Smooth muscle cell (in vitro differentiated cells): ENCODE measurements around the gene FOSL1. TPM values are rescaled to one million over a fixed set of nuclear protein-coding genes. Genes with fewer than 3 reads are reported as not detected.

Experiments
- DNase-seq: peaks from one replicate; lab custom pipeline; 2025; ENCODE audit not compliant: unreplicated experiment; lab: John Stamatoyannopoulos, UW
- H2AFZ ChIP-seq: fragments of 200-600 bp; sonication (generic); 2 replicates; pipeline ENCODE4 v1.6.0; 2016; ENCODE audit warnings: antibody characterized with exemption, low read depth, mild to moderate bottlenecking
- H3F3A ChIP-seq: fragments of 200-600 bp; sonication (generic); 2 replicates; pipeline ENCODE4 v1.6.0; 2017; ENCODE audit warnings: antibody characterized with exemption, low read depth
- H3K27ac ChIP-seq: fragments of 200-600 bp; sonication (generic); 2 replicates; pipeline ENCODE4 v1.5.1; 2016; ENCODE audit warnings: low read depth, mild to moderate bottlenecking
- H3K27me3 ChIP-seq: fragments of 200-600 bp; sonication (generic); 2 replicates; pipeline ENCODE4 v1.6.1; 2016; ENCODE audit warnings: low read depth, mild to moderate bottlenecking
- H3K36me3 ChIP-seq: fragments of 200-600 bp; sonication (generic); 2 replicates; pipeline ENCODE4 v1.5.1; 2016; ENCODE audit warnings: low read depth
- H3K4me1 ChIP-seq: fragments of 200-600 bp; sonication (generic); 2 replicates; pipeline ENCODE4 v1.5.1; 2016; ENCODE audit warnings: low read depth
- H3K4me2 ChIP-seq: fragments of 200-600 bp; sonication (generic); 2 replicates; pipeline ENCODE4 v1.6.0; 2016; ENCODE audit warnings: mild to moderate bottlenecking
- H3K4me3 ChIP-seq: fragments of 200-600 bp; sonication (generic); 2 replicates; pipeline ENCODE4 v1.5.1; 2016; ENCODE audit warnings: mild to moderate bottlenecking
- H3K79me2 ChIP-seq: fragments of 200-600 bp; sonication (generic); 2 replicates; pipeline ENCODE4 v1.6.0; 2016; ENCODE audit warnings: low read depth, mild to moderate bottlenecking
- H3K9ac ChIP-seq: fragments of 200-600 bp; sonication (generic); 2 replicates; pipeline ENCODE4 v1.6.0; 2016; ENCODE audit warnings: low read depth
- H3K9me3 ChIP-seq: fragments of 200-600 bp; sonication (generic); replicated peaks from 2 replicates; pipeline ENCODE4 v1.5.1; 2016; ENCODE audit warnings: low read depth
- H4K20me1 ChIP-seq: fragments of 200-600 bp; sonication (generic); 2 replicates; pipeline ENCODE4 v1.6.0; 2016; ENCODE audit warnings: low read depth
- WGBS: methylation state at CpG from one replicate; pipeline ENCODE4 v1.1.7; 2016; ENCODE audit warnings: low lambda C conversion rate; 5-methylcytosine and 5-hydroxymethylcytosine counted together
- polyA plus RNA-seq: library from polyadenylated mRNA; unstranded; fragments of >200 nt; fragmentation: Nextera tagmentation; extraction: Ambion mirVana; gene quantifications from 2 replicates; pipeline ENCODE4 v1.2.1, GENCODE V29; 2016
- total RNA-seq: library from RNA; depleted of rRNA; stranded (reverse); fragments of >200 nt; gene quantifications from 2 replicates; pipeline ENCODE4 v1.2.3, GENCODE V29; 2014
- TF ChIP-seq, protein P1 (sequence below): fragments of 200-600 bp; sonication (generic); IDR thresholded peaks from 2 replicates; pipeline ENCODE4 v1.5.1; 2017; ENCODE audit warnings: borderline replicate concordance, mild to moderate bottlenecking, antibody characterized with exemption; ENCODE audit not compliant: insufficient read depth, poor library complexity, severe bottlenecking

Gene FOSL1
- total and polyA plus RNA-seq, 2 experiments from 2014 or later: 15.8 to 26.1 TPM

DNA sequence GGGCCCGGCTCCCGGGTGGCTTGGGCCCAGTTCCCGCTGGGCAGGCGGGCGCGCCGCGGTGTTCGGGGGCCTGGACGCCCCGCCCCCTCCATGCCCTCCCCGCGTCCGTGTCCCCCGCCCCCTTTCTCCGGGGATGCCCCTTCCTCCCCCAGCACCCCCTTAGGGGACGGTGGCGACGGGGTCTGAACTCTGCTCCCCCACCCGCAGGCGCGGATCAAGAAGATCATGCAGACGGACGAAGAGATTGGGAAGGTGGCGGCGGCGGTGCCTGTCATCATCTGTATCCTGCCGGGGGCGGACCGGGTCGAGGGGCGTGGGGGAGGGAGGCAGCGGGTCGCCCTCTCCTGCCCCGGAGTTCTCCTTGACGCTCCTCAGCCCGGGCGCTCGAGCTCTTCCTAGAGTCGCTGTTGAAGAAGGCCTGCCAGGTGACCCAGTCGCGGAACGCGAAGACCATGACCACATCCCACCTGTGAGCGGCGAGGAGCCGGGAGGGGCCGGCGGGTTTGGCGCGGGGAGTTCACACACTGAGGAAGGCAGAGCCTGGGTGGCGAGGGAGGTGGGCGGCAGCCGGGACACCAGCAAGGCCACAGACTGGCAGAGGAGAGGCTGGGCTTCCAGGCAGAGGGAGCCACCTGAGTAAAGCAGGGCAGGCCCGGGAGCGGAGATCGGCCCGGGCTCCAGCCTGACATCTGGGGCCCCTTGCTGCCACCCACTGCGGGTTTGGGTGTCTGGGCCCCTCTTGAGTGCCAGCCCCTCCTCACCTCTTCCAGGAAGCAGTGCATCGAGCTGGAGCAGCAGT lies 19.6 kb upstream of the FOSL1 start:
- peak overlapping the region; percentile 93 for H3K4me3 ChIP-seq
- H3K27me3 ChIP-seq: no peaks in the 10 kb centered on the region
- H3K9me3 ChIP-seq: no peaks in the 10 kb centered on the region
- peak overlapping the region; percentile 85 for H3K4me2 ChIP-seq
- H2AFZ ChIP-seq: peak overlapping the region; percentile 56
- peaks cover 6% of the 10 kb centered on the region for H4K20me1 ChIP-seq
- DNase-seq: no peak
- H3K4me1 ChIP-seq: peaks cover 19% of the 10 kb centered on the region
- H3K79me2 ChIP-seq: peaks cover 34% of the 10 kb centered on the region
- H3K36me3 ChIP-seq: no peaks in the 10 kb centered on the region
- H3K9ac ChIP-seq: peak overlapping the region; percentile 80
- H3F3A ChIP-seq: peaks cover 26% of the 10 kb centered on the region
- TF ChIP-seq, protein P1, sequence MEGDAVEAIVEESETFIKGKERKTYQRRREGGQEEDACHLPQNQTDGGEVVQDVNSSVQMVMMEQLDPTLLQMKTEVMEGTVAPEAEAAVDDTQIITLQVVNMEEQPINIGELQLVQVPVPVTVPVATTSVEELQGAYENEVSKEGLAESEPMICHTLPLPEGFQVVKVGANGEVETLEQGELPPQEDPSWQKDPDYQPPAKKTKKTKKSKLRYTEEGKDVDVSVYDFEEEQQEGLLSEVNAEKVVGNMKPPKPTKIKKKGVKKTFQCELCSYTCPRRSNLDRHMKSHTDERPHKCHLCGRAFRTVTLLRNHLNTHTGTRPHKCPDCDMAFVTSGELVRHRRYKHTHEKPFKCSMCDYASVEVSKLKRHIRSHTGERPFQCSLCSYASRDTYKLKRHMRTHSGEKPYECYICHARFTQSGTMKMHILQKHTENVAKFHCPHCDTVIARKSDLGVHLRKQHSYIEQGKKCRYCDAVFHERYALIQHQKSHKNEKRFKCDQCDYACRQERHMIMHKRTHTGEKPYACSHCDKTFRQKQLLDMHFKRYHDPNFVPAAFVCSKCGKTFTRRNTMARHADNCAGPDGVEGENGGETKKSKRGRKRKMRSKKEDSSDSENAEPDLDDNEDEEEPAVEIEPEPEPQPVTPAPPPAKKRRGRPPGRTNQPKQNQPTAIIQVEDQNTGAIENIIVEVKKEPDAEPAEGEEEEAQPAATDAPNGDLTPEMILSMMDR: no peak
- WGBS: 10% methylated on average over 30 of the region's 60 CpGs
- peak overlapping the region; percentile 62 for H3K27ac ChIP-seq

- DNase-seq: peak; percentile 98
- Histone ChIP-seq H3K27ac (peak within 1 kb of the TSS; percentile 97), H3F3A (peaks cover 26% of the 10 kb centered on the region), H3K4me3 (peak within 1 kb of the TSS; percentile 93), H3K27me3 (no peaks in the 10 kb centered on the region), H3K36me3 (no peaks in the 10 kb centered on the region), H3K4me1 (peaks cover 19% of the 10 kb centered on the region), H3K79me2 (peaks cover 34% of the 10 kb centered on the region), H3K9me3 (no peaks in the 10 kb centered on the region), H3K4me2 (peak within 1 kb of the TSS; percentile 93), H2AFZ (peak within 1 kb of the TSS; percentile 56), H4K20me1 (peaks cover 6% of the 10 kb centered on the region), H3K9ac (peak within 1 kb of the TSS; percentile 98)
- TF ChIP-seq, protein P1: no peak
- WGBS: 0% methylated on average over 7 of the region's 59 CpGs
These were observed 19.0 kb upstream of the FOSL1 start, which contains the start of gene DRAP1 for GRCh38 chr11:65919141-65919572. Gene DRAP1, plus strand, starts transcription at chr11:65919426. Its CDS starts 76 bp downstream, at chr11:65919502.

- peak within 1 kb of the TSS; percentile 56 for H2AFZ ChIP-seq
- peak within 1 kb of the TSS; percentile 98 for H3K9ac ChIP-seq
- peak within 1 kb of the TSS; percentile 93 for H3K4me2 ChIP-seq
- peaks cover 26% of the 10 kb centered on the region for H3F3A ChIP-seq
- TF ChIP-seq, protein P1: no peak
- peaks cover 6% of the 10 kb centered on the region for H4K20me1 ChIP-seq
- no peak for DNase-seq
- H3K36me3 ChIP-seq: no peaks in the 10 kb centered on the region
- H3K4me3 ChIP-seq: peak within 1 kb of the TSS; percentile 93
- H3K27me3 ChIP-seq: no peaks in the 10 kb centered on the region
- H3K4me1 ChIP-seq: peaks cover 19% of the 10 kb centered on the region
- 20% methylated on average over 25 of the region's 77 CpGs for WGBS
- peak within 1 kb of the TSS; percentile 97 for H3K27ac ChIP-seq
- no peaks in the 10 kb centered on the region for H3K9me3 ChIP-seq
- H3K79me2 ChIP-seq: peaks cover 34% of the 10 kb centered on the region
These were observed 18.3 kb upstream of the FOSL1 start, which contains the start of gene C11orf68 for GRCh38 chr11:65918211-65919140. Gene C11orf68, minus strand, starts transcription at chr11:65919062. Its CDS starts 31 bp downstream, at chr11:65919031.
